Heart right ventricle (tissue), 16 donors: ENCODE results near the gene SLC26A8. TPM values are rescaled to one million over a fixed set of nuclear protein-coding genes. Genes with fewer than 3 reads are reported as not detected.

ENCODE experiments used
- ATAC-seq, 8 donors: fragments of 200-7000 bp; cut with Tn5 transposase; one replicate each; pipeline ENCODE4 v1.9.1; 2020; ENCODE audit warnings: mild to moderate bottlenecking in 8 of 8, moderate library complexity in 8 of 8, moderate number of reproducible peaks in 1 of 8
- DNase-seq, 2 donors: peaks; one replicate each; pipeline ENCODE4 v3.0.0-alpha.2; 2020
- H3K27ac ChIP-seq, 10 donors: fragments of 200-600 bp; sonication (generic) in 2 of 10; one replicate each; pipeline versions ENCODE4 v1.5.0 to v1.8.0; 2020 to 2022; ENCODE audit warnings: mild to moderate bottlenecking in 3 of 10
- H3K27me3 ChIP-seq, 7 donors: fragments of 200-600 bp; one replicate each; pipeline ENCODE4 v1.8.0; 2021 to 2022; ENCODE audit warnings: mild to moderate bottlenecking in 2 of 7
- H3K36me3 ChIP-seq, 9 donors: fragments of 200-600 bp; sonication (generic) in 1 of 9; one replicate each; pipeline versions ENCODE4 v1.5.0 to v1.8.0; 2020 to 2022; ENCODE audit warnings: mild to moderate bottlenecking in 2 of 9
- H3K4me1 ChIP-seq, 9 donors: fragments of 200-600 bp; sonication (generic) in 1 of 9; one replicate each; pipeline versions ENCODE4 v1.5.0 to v1.8.0; 2020 to 2022; ENCODE audit warnings: mild to moderate bottlenecking in 4 of 9
- H3K4me3 ChIP-seq, 10 donors: fragments of 200-600 bp; sonication (generic) in 2 of 10; one replicate each; pipeline versions ENCODE4 v1.5.0 to v1.8.0; 2020 to 2022; ENCODE audit warnings: mild to moderate bottlenecking in 7 of 10, moderate library complexity in 2 of 10
- H3K9me3 ChIP-seq, 11 donors: fragments of 200-600 bp in 10 of 11; sonication (generic) in 2 of 11; one replicate each; pipeline versions ENCODE4 v1.5.0 to v1.8.0; 2013 to 2022; ENCODE audit warnings: mild to moderate bottlenecking in 2 of 11, control low read depth in 1 of 11, moderate library complexity in 1 of 11
- CTCF ChIP-seq, 9 donors: fragments of 200-600 bp; sonication (generic) in 2 of 9; IDR thresholded peaks; one replicate each; pipeline versions ENCODE4 v1.5.0 to v1.8.0; 2021 to 2022; ENCODE audit warnings: antibody characterized with exemption in 9 of 9, mild to moderate bottlenecking in 5 of 9, moderate library complexity in 1 of 9
- WGBS, 2 donors: extraction: QIAGEN DNeasy Blood & Tissue Kit; methylation state at CpG; one replicate each; pipeline ENCODE4 v1.1.7; 2013; ENCODE audit warnings: inconsistent platforms in 1 of 2; 5-methylcytosine and 5-hydroxymethylcytosine counted together
- intact Hi-C, 10 donors: fragments of 100-400 bp; cut with DNase I; formaldehyde crosslinking; loops; one replicate each; pipeline versions ENCODE4 v1.11.1 to v1.14.2; 2022
- polyA plus RNA-seq, 2 donors: library from polyadenylated mRNA; stranded (reverse); fragments of 200-250 nt; gene quantifications; one replicate each; pipeline ENCODE4 v1.2.3, GENCODE V29; 2013
- total RNA-seq, 10 donors: library from RNA; stranded (reverse); fragmentation: NEBNext Ultra II Directional in 3 of 10; extraction: Animal tissue kit (Norgen Biotek cat#: 25700) in 3 of 10; gene quantifications; one replicate each; pipeline versions ENCODE4 v1.2.1 to v1.2.4, GENCODE V29; 2021 to 2023
- donor health status: Arrhythmogenic right ventricular cardiomyopathy.
- donor health status: ischemic (EF 13 %, LVEDD 7.1; RV severe dilation, severe dysfunction).
- donor health status: healthy with polysubstance abuse.
- donor health status: DM: no; HTN: yes; CAD: no.
- donor health status: DM: no; HTN: no; CAD: no.
- donor health status: ischemic (EF 25% LVEDD 6.9; RV normal size, moderate dysfunction).
- donor health status: ischemic (EF 25% LVEDD 5.7; RV mildly dilated, moderate dysfunction).
- donor health status: healthy.
- donor health status: DM: yes; HTN: yes; CAD: no.
- donor health status: Ischemic cardiomyopathy.
- donor health status: ischemic (EF 35%, LVEDD 5.7; RV mildly dilated, moderate dysfunction).
- donor health status: nonischemic (EF 11% LVEDD 7.7; RV severe dilation, severe dysfunction).
- donor health status: DM: yes; HTN: yes; CAD: no.
- donor health status: PGD.
- donor health status: ischemic (EF 29% LVEDD 5.4; RV normal size, mild dysfunction).
- donor health status: nonischemic (EF 23%, LVEDD 6.1; RV moderate dilation, normal function).

SLC26A8 gene
- total and polyA plus RNA-seq, 12 donors: 0.03 to 0.11 (median 0.10) TPM; not detected in 6

DNA sequence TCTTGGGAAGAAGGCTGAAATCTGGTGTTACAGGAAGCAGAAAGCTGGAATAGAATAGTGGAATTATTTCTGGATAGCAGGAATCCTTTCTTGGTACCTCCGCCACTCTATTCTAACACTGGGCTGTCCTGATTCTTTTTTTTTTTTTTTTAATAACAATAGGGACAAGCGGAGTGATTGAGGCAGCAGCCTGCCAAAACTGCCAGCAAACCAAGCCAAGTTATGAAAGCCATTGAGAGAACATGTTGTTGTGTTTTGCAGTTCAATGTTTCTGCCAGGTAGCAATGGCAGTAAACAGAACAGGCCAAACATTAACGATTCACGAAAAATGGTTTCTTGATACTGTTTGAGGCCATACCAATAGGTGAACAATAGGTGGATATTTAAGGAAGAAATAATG, 47.1 kb downstream of the SLC26A8 start:
- intact Hi-C loops: no loop called here
- Histone ChIP-seq H3K4me1 (peaks cover 0 to 7% (median 0%) of the 10 kb centered on the region in 9 donors), H3K36me3 (no peaks in the 10 kb centered on the region), H3K4me3 (no peak overlapping the region), H3K27ac (no peak overlapping the region), H3K9me3 (no peaks in the 10 kb centered on the region), H3K27me3 (peaks cover 0 to 4% (median 0%) of the 10 kb centered on the region in 7 donors)
- TF ChIP-seq CTCF (IDR thresholded peaks at IDR 0.05): no peak
- ATAC-seq (peak in 2 of 8 donors; percentile 39 to 68), DNase-seq (no peak)
- 63 to 77% methylated on average over 4 of the region's 4 CpGs for WGBS, 2 donors

DNA sequence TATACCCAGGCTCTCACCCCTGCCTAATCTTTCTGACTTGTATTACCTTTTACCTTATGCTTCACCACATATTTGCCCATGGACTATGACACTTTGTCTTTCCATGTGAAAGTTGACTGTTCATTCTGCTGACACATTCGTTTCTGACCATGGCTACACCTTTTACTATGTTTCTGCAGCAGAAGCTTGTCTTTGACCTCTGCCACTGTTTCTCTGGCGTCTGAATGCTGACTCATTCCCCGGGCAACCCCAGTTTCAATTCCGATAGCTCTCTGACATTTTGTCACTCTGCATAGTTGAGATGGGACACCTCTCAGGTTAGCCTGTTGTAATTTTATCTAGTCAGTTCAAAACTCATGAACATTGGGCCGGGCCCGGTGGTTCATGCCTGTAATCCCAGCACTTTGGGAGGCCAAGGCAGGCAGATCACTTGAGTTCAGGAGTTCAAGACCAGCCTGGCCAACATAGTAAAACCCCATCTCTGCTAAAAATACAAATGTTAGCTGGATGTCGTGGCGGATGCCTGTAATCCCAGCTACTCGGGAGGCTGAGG, 50.7 kb downstream of the SLC26A8 start:
- DNase-seq (no peak), ATAC-seq (peak in 1 of 8 donors; percentile 68)
- Histone ChIP-seq H3K27me3 (no peaks in the 10 kb centered on the region), H3K27ac (no peak overlapping the region), H3K36me3 (no peaks in the 10 kb centered on the region), H3K4me1 (peaks cover 0 to 7% (median 0%) of the 10 kb centered on the region in 9 donors), H3K9me3 (no peaks in the 10 kb centered on the region), H3K4me3 (no peak overlapping the region)
- 73 to 87% methylated on average over 9 of the region's 9 CpGs for WGBS, 2 donors
- no peak for TF ChIP-seq CTCF (IDR thresholded peaks at IDR 0.05)
- intact Hi-C loops: no loop called here

DNA sequence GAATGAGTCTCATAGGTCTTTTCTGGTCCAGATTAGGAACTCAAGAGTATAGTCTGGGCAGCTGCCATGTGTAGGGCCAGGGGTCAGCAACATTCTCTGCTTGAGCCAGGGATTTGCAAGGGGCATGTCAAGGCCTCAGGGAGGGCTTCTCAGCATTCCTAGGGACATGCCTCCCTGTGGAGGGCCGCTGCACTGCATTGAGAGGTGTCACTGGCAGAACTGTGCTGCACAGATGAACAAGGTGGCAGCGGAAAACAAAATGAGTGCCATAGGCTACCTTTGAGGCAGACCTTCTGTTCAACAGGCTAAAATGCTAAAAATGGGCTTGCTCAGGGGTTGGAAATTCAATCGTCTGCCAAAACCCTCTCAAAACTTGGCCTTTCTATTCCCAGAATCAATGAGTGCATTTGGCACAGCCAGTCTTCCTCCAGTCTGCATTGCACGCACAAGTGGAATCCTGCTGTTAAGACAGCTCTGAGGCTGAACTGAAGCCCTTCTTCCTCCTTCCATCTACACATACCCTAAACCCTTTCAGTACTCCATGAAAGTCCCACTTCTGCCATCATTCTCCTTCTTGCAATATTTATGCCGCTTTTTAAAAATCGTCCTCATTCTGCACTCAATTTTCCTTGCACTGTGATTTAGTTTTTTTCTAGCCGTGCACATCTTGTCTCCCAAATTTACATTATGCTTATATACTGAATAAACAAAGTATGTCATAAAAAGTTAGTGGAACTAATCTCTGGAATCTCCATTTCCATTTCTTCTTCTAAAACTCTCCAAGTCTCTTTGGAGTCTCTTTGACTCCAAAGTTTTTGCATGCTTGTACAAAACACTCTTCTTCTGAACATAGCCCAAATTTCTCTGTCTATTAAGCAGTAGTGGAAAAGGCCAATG, 51.7 kb downstream of the SLC26A8 start:
- no peaks in the 10 kb centered on the region for H3K27me3 ChIP-seq
- intact Hi-C loops: no loop called here
- DNase-seq (no peak), ATAC-seq (peak in 1 of 8 donors; percentile 45)
- no peaks in the 10 kb centered on the region for H3K36me3 ChIP-seq
- no peaks in the 10 kb centered on the region for H3K9me3 ChIP-seq
- peak in 1 of 9 donors; percentile 8 for TF ChIP-seq CTCF (IDR thresholded peaks at IDR 0.05)
- 79 to 83% methylated on average over 7 of the region's 7 CpGs for WGBS, 2 donors
- H3K4me1 ChIP-seq: peaks cover 0 to 7% (median 0%) of the 10 kb centered on the region in 9 donors
- H3K4me3 ChIP-seq: no peak overlapping the region
- H3K27ac ChIP-seq: no peak overlapping the region

GRCh38 chr6:35970181-35970580, 54.3 kb downstream of the SLC26A8 start:
- TF ChIP-seq CTCF (IDR thresholded peaks at IDR 0.05): no peak
- ATAC-seq: peak in 1 of 8 donors; percentile 27
- 79 to 84% methylated on average over 4 of the region's 4 CpGs for WGBS, 2 donors

More at GRCh38 chr6:35970181-35970580, 54.3 kb downstream of the SLC26A8 start:
- Histone ChIP-seq H3K9me3 (no peaks in the 10 kb centered on the region), H3K27ac (no peak overlapping the region), H3K4me3 (no peak overlapping the region), H3K27me3 (no peaks in the 10 kb centered on the region), H3K36me3 (no peaks in the 10 kb centered on the region), H3K4me1 (peaks cover 0 to 7% (median 0%) of the 10 kb centered on the region in 9 donors)
- intact Hi-C loops: no loop called here
- no peak for DNase-seq
